Measurements from ENCODE around the gene IFITM1. TPM values are rescaled to one million over a fixed set of nuclear protein-coding genes. Genes with fewer than 3 reads are reported as not detected.
A peak's percentile ranks its signal among the peaks of the same experiment; 100 is the strongest.

The IFITM1 gene
- total and polyA plus RNA-seq, 2 of the 13 experiments (the other 11 are each of a cell fraction or from before 2014, with no cell fraction given) = 0.38 to 11.1 TPM

DNA sequence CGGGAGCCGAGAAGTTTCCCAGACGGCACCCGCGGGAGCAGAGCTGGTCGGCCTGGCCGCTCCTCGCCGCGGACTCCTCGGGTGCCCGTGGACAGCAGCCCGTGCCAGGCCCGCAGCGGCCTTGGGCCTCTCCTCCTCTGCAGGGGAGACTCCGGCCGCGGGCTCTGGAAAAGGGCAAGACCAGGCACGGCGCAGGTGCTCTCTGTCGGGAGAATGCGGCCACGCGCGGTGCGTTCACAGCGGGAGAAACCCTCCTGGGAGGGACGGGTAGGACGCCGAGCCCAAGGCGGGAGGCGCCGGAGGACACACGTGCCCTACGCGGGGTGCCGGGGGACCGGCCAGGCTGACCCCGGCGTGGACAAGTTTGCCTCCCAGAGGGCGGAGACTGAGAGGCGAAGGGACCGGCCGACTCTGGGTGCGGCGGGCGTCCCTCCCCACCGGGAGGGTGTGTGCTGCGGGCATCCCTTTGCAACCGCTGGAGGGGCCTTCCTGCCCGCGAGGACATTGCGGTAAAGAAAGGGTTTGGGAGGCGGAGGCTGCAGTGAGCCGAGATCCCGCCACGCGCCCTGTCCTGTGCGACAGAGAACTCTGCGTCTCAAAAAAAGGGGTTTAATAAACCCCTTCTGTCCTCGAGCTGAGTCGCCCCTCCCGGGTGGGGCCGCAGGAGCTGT lies 2.3 kb downstream of the IFITM1 start:
- TF ChIP-seq ZBTB38 (CRISPR knock-in tag; IDR thresholded peaks at IDR 0.05) = peak; percentile 48; the same call in 1 of the 2 replicates
- TF ChIP-seq ZNF451 (CRISPR knock-in tag; IDR thresholded peaks at IDR 0.05) = no peak
- TF ChIP-seq SYNCRIP (IDR thresholded peaks at IDR 0.05; ENCODE audit: insufficient read depth, low read depth, low read length) = no peak
- TF ChIP-seq, protein P1, sequence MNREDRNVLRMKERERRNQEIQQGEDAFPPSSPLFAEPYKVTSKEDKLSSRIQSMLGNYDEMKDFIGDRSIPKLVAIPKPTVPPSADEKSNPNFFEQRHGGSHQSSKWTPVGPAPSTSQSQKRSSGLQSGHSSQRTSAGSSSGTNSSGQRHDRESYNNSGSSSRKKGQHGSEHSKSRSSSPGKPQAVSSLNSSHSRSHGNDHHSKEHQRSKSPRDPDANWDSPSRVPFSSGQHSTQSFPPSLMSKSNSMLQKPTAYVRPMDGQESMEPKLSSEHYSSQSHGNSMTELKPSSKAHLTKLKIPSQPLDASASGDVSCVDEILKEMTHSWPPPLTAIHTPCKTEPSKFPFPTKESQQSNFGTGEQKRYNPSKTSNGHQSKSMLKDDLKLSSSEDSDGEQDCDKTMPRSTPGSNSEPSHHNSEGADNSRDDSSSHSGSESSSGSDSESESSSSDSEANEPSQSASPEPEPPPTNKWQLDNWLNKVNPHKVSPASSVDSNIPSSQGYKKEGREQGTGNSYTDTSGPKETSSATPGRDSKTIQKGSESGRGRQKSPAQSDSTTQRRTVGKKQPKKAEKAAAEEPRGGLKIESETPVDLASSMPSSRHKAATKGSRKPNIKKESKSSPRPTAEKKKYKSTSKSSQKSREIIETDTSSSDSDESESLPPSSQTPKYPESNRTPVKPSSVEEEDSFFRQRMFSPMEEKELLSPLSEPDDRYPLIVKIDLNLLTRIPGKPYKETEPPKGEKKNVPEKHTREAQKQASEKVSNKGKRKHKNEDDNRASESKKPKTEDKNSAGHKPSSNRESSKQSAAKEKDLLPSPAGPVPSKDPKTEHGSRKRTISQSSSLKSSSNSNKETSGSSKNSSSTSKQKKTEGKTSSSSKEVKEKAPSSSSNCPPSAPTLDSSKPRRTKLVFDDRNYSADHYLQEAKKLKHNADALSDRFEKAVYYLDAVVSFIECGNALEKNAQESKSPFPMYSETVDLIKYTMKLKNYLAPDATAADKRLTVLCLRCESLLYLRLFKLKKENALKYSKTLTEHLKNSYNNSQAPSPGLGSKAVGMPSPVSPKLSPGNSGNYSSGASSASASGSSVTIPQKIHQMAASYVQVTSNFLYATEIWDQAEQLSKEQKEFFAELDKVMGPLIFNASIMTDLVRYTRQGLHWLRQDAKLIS (CRISPR knock-in tag; IDR thresholded peaks at IDR 0.05) = no peak
- no peak for TF ChIP-seq ZNF570 (CRISPR knock-in tag; IDR thresholded peaks at IDR 0.05; ENCODE audit: borderline replicate concordance)
- no peak for TF ChIP-seq ZNF251 (CRISPR knock-in tag; IDR thresholded peaks at IDR 0.05)
- TF ChIP-seq ZNF672 (CRISPR knock-in tag; IDR thresholded peaks at IDR 0.05) = no peak
- TF ChIP-seq NCOA5 (CRISPR knock-in tag; IDR thresholded peaks at IDR 0.05) = no peak
- no peak for TF ChIP-seq JUN (CRISPR knock-in tag; IDR thresholded peaks at IDR 0.05)
- no peak for TF ChIP-seq MXD4 (CRISPR knock-in tag; IDR thresholded peaks at IDR 0.05)
- TF ChIP-seq, protein P2, sequence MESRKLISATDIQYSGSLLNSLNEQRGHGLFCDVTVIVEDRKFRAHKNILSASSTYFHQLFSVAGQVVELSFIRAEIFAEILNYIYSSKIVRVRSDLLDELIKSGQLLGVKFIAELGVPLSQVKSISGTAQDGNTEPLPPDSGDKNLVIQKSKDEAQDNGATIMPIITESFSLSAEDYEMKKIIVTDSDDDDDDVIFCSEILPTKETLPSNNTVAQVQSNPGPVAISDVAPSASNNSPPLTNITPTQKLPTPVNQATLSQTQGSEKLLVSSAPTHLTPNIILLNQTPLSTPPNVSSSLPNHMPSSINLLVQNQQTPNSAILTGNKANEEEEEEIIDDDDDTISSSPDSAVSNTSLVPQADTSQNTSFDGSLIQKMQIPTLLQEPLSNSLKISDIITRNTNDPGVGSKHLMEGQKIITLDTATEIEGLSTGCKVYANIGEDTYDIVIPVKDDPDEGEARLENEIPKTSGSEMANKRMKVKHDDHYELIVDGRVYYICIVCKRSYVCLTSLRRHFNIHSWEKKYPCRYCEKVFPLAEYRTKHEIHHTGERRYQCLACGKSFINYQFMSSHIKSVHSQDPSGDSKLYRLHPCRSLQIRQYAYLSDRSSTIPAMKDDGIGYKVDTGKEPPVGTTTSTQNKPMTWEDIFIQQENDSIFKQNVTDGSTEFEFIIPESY (CRISPR knock-in tag; IDR thresholded peaks at IDR 0.05) = 0 out of 2 replicates have a peak, but pooled peaks have one; percentile 35
- no peak for TF ChIP-seq ERF (CRISPR knock-in tag; IDR thresholded peaks at IDR 0.05)
- no peak for TF ChIP-seq NFYC (CRISPR knock-in tag; IDR thresholded peaks at IDR 0.05)
- TF ChIP-seq, protein P3, sequence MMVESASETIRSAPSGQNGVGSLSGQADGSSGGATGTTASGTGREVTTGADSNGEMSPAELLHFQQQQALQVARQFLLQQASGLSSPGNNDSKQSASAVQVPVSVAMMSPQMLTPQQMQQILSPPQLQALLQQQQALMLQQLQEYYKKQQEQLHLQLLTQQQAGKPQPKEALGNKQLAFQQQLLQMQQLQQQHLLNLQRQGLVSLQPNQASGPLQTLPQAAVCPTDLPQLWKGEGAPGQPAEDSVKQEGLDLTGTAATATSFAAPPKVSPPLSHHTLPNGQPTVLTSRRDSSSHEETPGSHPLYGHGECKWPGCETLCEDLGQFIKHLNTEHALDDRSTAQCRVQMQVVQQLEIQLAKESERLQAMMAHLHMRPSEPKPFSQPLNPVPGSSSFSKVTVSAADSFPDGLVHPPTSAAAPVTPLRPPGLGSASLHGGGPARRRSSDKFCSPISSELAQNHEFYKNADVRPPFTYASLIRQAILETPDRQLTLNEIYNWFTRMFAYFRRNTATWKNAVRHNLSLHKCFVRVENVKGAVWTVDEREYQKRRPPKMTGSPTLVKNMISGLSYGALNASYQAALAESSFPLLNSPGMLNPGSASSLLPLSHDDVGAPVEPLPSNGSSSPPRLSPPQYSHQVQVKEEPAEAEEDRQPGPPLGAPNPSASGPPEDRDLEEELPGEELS (CRISPR knock-in tag; IDR thresholded peaks at IDR 0.05) = no peak
- no peak for TF ChIP-seq HDAC6 (IDR thresholded peaks at IDR 0.05; ENCODE audit: low read depth, low read length)
- no peak for TF ChIP-seq ZSCAN22 (CRISPR knock-in tag; IDR thresholded peaks at IDR 0.05)
- no peak overlapping the region for H3K4me2 ChIP-seq (ENCODE audit: low read depth, low read length)
- H2AFZ ChIP-seq (ENCODE audit: low read length) = no peak overlapping the region
- no TSS peak for BruUV-seq (replicated peaks)
- no peaks in the 10 kb centered on the region for H3K36me3 ChIP-seq (replicated peaks in 1 of 2; ENCODE audit: control insufficient read depth in 1 of 2, insufficient read depth in 2 of 2, low read length in 2 of 2)
- H3K9ac ChIP-seq (ENCODE audit: insufficient read depth, low read depth, low read length) = no peak overlapping the region
- DNase-seq (ENCODE audit: low spot score) = no peak
- H3K4me1 ChIP-seq (ENCODE audit: insufficient read depth, low read length) = peaks cover 61% of the 10 kb centered on the region
- POLR2A ChIA-PET = interaction anchor here (0.8 to 2.2 kb wide), 5 partner anchors 8 to 39 kb away, joined by 5 to 12 read pairs (median 7); partner anchors contain the start of gene IFITM2
- no peak for FAIRE-seq
- H3K9me3 ChIP-seq (ENCODE audit: low read length) = no peaks in the 10 kb centered on the region
- no peaks in the 10 kb centered on the region for H4K20me1 ChIP-seq (ENCODE audit: insufficient read depth, low read length)
- ATAC-seq = no peak
- H3K79me2 ChIP-seq (ENCODE audit: insufficient read depth, low read length) = peaks cover 10% of the 10 kb centered on the region
- no peak overlapping the region for H3K27ac ChIP-seq (ENCODE audit: extremely low read length, insufficient read depth, low read length)
- intact Hi-C loops (cut with micrococcal nuclease; ENCODE audit: unreplicated experiment) (no loop called here), in situ Hi-C loops (cut with HindIII; ENCODE audit: extremely low pct_ligation_motif_present, low pct_unique_long_range_greater_than_20kb) (no loop called here)
- no peaks in the 10 kb centered on the region for H3K27me3 ChIP-seq (ENCODE audit: control insufficient read depth in 1 of 2, insufficient read depth in 2 of 2, low read length in 2 of 2)
- WGBS (ENCODE audit: low lambda C conversion rate) = 91% methylated on average over 35 of the region's 64 CpGs
- H3K4me3 ChIP-seq (replicated peaks in 1 of 3; ENCODE audit: insufficient read depth in 1 of 3, low read depth in 2 of 3, low read length in 3 of 3) = no peak overlapping the region
- CTCF ChIA-PET (ENCODE audit: low intra/inter-chr PET ratio, low total read pairs) = no interaction called here
